ENCODE measurements around the gene EXOC6B.

The EXOC6B gene

GRCh38 chr2:72754628-72755320, 71.1 kb downstream of the EXOC6B start:
- H3K27me3 Mint-ChIP-seq (ENCODE audit: low read depth), result no peaks in the 10 kb centered on the region
- no peak overlapping the region for H3K4me3 Mint-ChIP-seq
- H3K9me3 Mint-ChIP-seq, result peaks cover 3% of the 10 kb centered on the region
- H3K36me3 Mint-ChIP-seq (ENCODE audit: low read depth), result no peaks in the 10 kb centered on the region
- H3K27ac Mint-ChIP-seq, result no peak overlapping the region
- H3K4me1 Mint-ChIP-seq (ENCODE audit: low read depth), result peaks cover 1% of the 10 kb centered on the region

GRCh38 chr2:72750977-72751639, 74.7 kb downstream of the EXOC6B start:
- Mint-ChIP-seq H3K9me3 (no peaks in the 10 kb centered on the region), H3K36me3 (ENCODE audit: low read depth) (no peaks in the 10 kb centered on the region), H3K27me3 (ENCODE audit: low read depth) (no peaks in the 10 kb centered on the region), H3K4me3 (no peak overlapping the region), H3K4me1 (ENCODE audit: low read depth) (no peaks in the 10 kb centered on the region), H3K27ac (no peak overlapping the region)

- Mint-ChIP-seq H3K27ac (no peak overlapping the region), H3K4me3 (no peak overlapping the region), H3K4me1 (ENCODE audit: low read depth) (no peaks in the 10 kb centered on the region), H3K27me3 (ENCODE audit: low read depth) (no peaks in the 10 kb centered on the region), H3K36me3 (ENCODE audit: low read depth) (no peaks in the 10 kb centered on the region), H3K9me3 (no peaks in the 10 kb centered on the region)
These were observed 75.4 kb downstream of the EXOC6B start for GRCh38 chr2:72750466-72750865.

GRCh38 chr2:72747344-72747743, 78.5 kb downstream of the EXOC6B start:
- H3K27me3 Mint-ChIP-seq (ENCODE audit: low read depth), result no peaks in the 10 kb centered on the region
- no peaks in the 10 kb centered on the region for H3K4me1 Mint-ChIP-seq (ENCODE audit: low read depth)
- no peaks in the 10 kb centered on the region for H3K36me3 Mint-ChIP-seq (ENCODE audit: low read depth)
- no peak overlapping the region for H3K4me3 Mint-ChIP-seq
- no peak overlapping the region for H3K27ac Mint-ChIP-seq
- no peaks in the 10 kb centered on the region for H3K9me3 Mint-ChIP-seq

- no peak overlapping the region for H3K4me3 Mint-ChIP-seq
- no peaks in the 10 kb centered on the region for H3K4me1 Mint-ChIP-seq (ENCODE audit: low read depth)
- no peaks in the 10 kb centered on the region for H3K36me3 Mint-ChIP-seq (ENCODE audit: low read depth)
- H3K27ac Mint-ChIP-seq, result no peak overlapping the region
- H3K9me3 Mint-ChIP-seq, result no peaks in the 10 kb centered on the region
- no peaks in the 10 kb centered on the region for H3K27me3 Mint-ChIP-seq (ENCODE audit: low read depth)
These were observed 80.0 kb downstream of the EXOC6B start for GRCh38 chr2:72745679-72746368.

GRCh38 chr2:72744049-72744448, 81.8 kb downstream of the EXOC6B start:
- H3K27ac Mint-ChIP-seq, result no peak overlapping the region
- H3K27me3 Mint-ChIP-seq (ENCODE audit: low read depth), result no peaks in the 10 kb centered on the region
- H3K4me3 Mint-ChIP-seq, result no peak overlapping the region
- H3K36me3 Mint-ChIP-seq (ENCODE audit: low read depth), result no peaks in the 10 kb centered on the region
- no peaks in the 10 kb centered on the region for H3K9me3 Mint-ChIP-seq
- no peaks in the 10 kb centered on the region for H3K4me1 Mint-ChIP-seq (ENCODE audit: low read depth)

- H3K4me3 Mint-ChIP-seq, result no peak overlapping the region
- H3K27ac Mint-ChIP-seq, result no peak overlapping the region
- H3K9me3 Mint-ChIP-seq, result no peaks in the 10 kb centered on the region
- no peaks in the 10 kb centered on the region for H3K27me3 Mint-ChIP-seq (ENCODE audit: low read depth)
- no peaks in the 10 kb centered on the region for H3K36me3 Mint-ChIP-seq (ENCODE audit: low read depth)
- H3K4me1 Mint-ChIP-seq (ENCODE audit: low read depth), result no peaks in the 10 kb centered on the region
These were observed 82.4 kb downstream of the EXOC6B start for GRCh38 chr2:72743481-72743880.

- Mint-ChIP-seq H3K36me3 (ENCODE audit: low read depth) (no peaks in the 10 kb centered on the region), H3K27ac (no peak overlapping the region), H3K4me1 (ENCODE audit: low read depth) (no peaks in the 10 kb centered on the region), H3K9me3 (no peaks in the 10 kb centered on the region), H3K27me3 (ENCODE audit: low read depth) (no peaks in the 10 kb centered on the region), H3K4me3 (no peak overlapping the region)
These were observed 87.7 kb downstream of the EXOC6B start for GRCh38 chr2:72738096-72738495.

GRCh38 chr2:72734432-72734831, 91.4 kb downstream of the EXOC6B start:
- no peaks in the 10 kb centered on the region for H3K36me3 Mint-ChIP-seq (ENCODE audit: low read depth)
- H3K27me3 Mint-ChIP-seq (ENCODE audit: low read depth), result no peaks in the 10 kb centered on the region
- no peak overlapping the region for H3K27ac Mint-ChIP-seq
- no peaks in the 10 kb centered on the region for H3K9me3 Mint-ChIP-seq
- no peak overlapping the region for H3K4me3 Mint-ChIP-seq
- no peaks in the 10 kb centered on the region for H3K4me1 Mint-ChIP-seq (ENCODE audit: low read depth)

GRCh38 chr2:72731116-72731515, 94.7 kb downstream of the EXOC6B start:
- Mint-ChIP-seq H3K4me1 (ENCODE audit: low read depth) (no peaks in the 10 kb centered on the region), H3K4me3 (no peak overlapping the region), H3K36me3 (ENCODE audit: low read depth) (no peaks in the 10 kb centered on the region), H3K27me3 (ENCODE audit: low read depth) (no peaks in the 10 kb centered on the region), H3K27ac (no peak overlapping the region), H3K9me3 (no peaks in the 10 kb centered on the region)

GRCh38 chr2:72727356-72727755, 98.5 kb downstream of the EXOC6B start:
- Mint-ChIP-seq H3K27me3 (ENCODE audit: low read depth) (no peaks in the 10 kb centered on the region), H3K36me3 (ENCODE audit: low read depth) (no peaks in the 10 kb centered on the region), H3K4me3 (no peak overlapping the region), H3K4me1 (ENCODE audit: low read depth) (no peaks in the 10 kb centered on the region), H3K27ac (no peak overlapping the region), H3K9me3 (no peaks in the 10 kb centered on the region)

GRCh38 chr2:72723769-72724370, 102.0 kb downstream of the EXOC6B start:
- Mint-ChIP-seq H3K4me3 (no peak overlapping the region), H3K27ac (no peak overlapping the region), H3K27me3 (ENCODE audit: low read depth) (no peaks in the 10 kb centered on the region), H3K4me1 (ENCODE audit: low read depth) (no peaks in the 10 kb centered on the region), H3K9me3 (no peaks in the 10 kb centered on the region), H3K36me3 (ENCODE audit: low read depth) (no peaks in the 10 kb centered on the region)

GRCh38 chr2:72722492-72723070, 103.3 kb downstream of the EXOC6B start:
- no peak overlapping the region for H3K4me3 Mint-ChIP-seq
- H3K9me3 Mint-ChIP-seq, result no peaks in the 10 kb centered on the region
- H3K4me1 Mint-ChIP-seq (ENCODE audit: low read depth), result no peaks in the 10 kb centered on the region
- no peaks in the 10 kb centered on the region for H3K27me3 Mint-ChIP-seq (ENCODE audit: low read depth)
- H3K36me3 Mint-ChIP-seq (ENCODE audit: low read depth), result no peaks in the 10 kb centered on the region
- H3K27ac Mint-ChIP-seq, result no peak overlapping the region

- no peaks in the 10 kb centered on the region for H3K36me3 Mint-ChIP-seq (ENCODE audit: low read depth)
- no peak overlapping the region for H3K4me3 Mint-ChIP-seq
- H3K4me1 Mint-ChIP-seq (ENCODE audit: low read depth), result no peaks in the 10 kb centered on the region
- no peaks in the 10 kb centered on the region for H3K9me3 Mint-ChIP-seq
- no peaks in the 10 kb centered on the region for H3K27me3 Mint-ChIP-seq (ENCODE audit: low read depth)
- H3K27ac Mint-ChIP-seq, result no peak overlapping the region
These were observed 106.4 kb downstream of the EXOC6B start for GRCh38 chr2:72719416-72719815.
